Loucy (cell line): ENCODE results near the gene CAMK1D.

ENCODE experiments used
- CTCF ChIP-seq: fragments of 200-600 bp; sonication (generic); conservative IDR thresholded peaks from 2 replicates; pipeline ENCODE4 v1.5.1; 2014; ENCODE audit warnings: mild to moderate bottlenecking, antibody characterized with exemption, low read length
- EZH2phosphoT487 ChIP-seq: fragments of 200-600 bp; IDR thresholded peaks from 2 replicates; pipeline ENCODE4 v1.6.1; 2018; ENCODE audit warnings: antibody characterized with exemption, mild to moderate bottlenecking, moderate library complexity, borderline replicate concordance

GRCh38 chr10:12645449-12645848 lies 296.1 kb downstream of the CAMK1D start:
- TF ChIP-seq CTCF (no peak), EZH2phosphoT487 (no peak)
